ENCODE results near the gene TTC28.
"Not testable (repeated sequence)": the region's sequence is repeated elsewhere in the genome, so short reads cannot be mapped to it uniquely, and the experiment has no call there.

The TTC28 gene

DNA sequence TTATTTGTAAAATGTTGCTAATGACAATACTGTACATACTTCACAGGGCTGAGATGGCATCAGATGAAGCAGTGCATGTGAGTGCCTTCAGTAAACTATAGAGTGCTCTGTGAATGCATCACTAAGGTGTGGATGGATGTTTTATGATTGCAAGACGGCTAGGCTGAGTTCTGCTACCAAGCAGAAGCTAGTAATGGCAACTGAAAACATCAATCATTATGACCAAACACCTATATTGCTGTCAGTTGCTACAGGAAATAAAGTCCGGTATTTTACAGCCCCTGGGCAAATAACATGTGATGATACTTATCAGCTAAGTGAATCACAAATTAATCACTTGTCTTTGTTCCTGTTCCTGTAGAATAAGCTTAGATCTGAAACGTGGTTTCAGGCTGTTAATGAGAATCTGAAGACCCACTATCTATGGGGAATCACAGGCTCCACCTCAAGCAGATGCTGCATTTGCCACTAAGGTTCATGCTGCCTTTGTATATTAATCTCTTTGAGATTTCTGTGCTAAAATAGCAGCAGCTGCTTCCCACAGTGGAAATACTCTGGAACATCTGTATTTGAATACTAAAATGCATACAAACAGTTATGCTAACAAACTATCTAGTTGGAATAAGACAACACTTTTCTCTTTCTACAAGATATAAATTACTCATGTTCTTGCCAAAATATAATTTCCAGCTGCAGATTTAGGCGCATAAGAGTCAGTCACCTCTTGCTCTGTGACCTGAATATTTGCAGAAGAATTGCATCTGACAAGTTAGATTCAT lies 506.6 kb downstream of the TTC28 start:
- no peak for DNase-seq

GRCh38 chr22:28171712-28172111 lies 507.9 kb downstream of the TTC28 start:
- DNase-seq = no peak

GRCh38 chr22:28171115-28171514 lies 508.5 kb downstream of the TTC28 start:
- DNase-seq = no peak

GRCh38 chr22:28169314-28169713 lies 510.3 kb downstream of the TTC28 start:
- DNase-seq = not testable (repeated sequence)

- DNase-seq = no peak
These were observed 523.8 kb downstream of the TTC28 start for GRCh38 chr22:28155808-28156207.

DNA sequence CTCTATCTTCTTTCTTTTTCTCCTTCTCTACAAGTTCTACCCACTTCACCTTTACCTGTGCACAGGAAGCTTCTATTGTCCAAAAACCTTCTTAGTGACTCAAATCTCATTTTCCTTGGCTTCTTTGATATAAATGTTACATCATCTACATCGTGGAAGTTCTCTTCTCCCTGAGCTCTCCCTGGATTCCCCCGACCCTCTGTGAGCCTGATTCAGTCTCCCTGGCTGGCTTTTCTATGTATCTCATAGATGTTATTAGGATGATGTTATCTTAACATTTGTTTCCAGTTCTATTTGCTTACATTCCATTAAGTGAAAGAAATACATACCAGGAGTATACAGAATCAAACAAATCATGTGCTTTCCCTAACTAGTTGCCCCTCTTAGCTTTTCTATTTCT lies 524.8 kb downstream of the TTC28 start:
- DNase-seq = no peak

DNA sequence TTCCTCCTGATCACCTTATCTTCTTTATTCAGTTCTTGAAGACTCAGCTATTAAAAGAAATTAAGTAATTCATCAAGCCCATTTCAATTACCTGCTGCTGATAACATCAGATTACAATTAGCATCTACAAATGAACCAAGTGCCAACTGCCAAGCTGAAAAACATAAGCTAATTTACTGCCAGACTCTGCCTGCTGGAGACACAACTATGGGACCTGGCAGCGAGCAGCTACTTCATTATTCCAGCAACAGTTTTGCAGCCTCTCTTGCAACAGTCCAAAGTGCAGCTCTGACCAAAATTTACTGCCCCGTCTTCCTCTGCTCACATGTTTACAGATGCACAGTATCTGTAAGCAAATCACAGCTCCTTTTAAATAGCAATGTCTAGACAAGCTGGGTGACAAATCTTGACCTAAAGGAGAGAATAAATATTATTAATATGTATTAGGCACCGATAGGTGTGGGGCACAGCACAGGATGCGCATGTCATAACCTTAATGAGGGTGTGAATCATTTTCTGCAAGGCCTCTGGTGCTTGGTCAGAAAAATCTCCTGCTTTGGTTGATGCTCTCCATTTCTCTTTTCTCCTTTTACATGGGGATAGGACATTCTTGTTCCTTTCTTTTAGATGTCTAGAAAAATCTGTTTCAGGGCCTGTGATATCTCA lies 528.4 kb downstream of the TTC28 start:
- no peak for DNase-seq

GRCh38 chr22:28148816-28149465 lies 530.7 kb downstream of the TTC28 start:
- no peak for DNase-seq

DNA sequence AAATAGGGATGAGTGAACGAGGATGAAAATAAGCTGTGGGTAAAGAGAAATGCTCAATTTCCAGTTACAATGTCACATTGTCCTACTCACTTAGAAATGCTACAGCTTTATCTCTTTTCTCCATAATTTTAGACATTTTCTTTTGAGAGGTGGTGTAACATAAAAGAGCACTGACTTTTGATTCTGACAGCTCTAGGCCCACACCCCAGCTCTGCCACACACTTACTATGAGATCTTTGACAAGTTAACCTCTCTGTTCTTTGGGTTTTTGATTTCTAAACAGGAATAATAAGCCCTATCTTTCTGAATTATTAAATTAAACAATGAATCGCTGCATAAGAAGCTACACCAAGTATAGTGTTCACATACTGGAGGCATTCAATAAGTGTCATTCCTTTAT lies 532.2 kb downstream of the TTC28 start:
- DNase-seq = no peak

DNA sequence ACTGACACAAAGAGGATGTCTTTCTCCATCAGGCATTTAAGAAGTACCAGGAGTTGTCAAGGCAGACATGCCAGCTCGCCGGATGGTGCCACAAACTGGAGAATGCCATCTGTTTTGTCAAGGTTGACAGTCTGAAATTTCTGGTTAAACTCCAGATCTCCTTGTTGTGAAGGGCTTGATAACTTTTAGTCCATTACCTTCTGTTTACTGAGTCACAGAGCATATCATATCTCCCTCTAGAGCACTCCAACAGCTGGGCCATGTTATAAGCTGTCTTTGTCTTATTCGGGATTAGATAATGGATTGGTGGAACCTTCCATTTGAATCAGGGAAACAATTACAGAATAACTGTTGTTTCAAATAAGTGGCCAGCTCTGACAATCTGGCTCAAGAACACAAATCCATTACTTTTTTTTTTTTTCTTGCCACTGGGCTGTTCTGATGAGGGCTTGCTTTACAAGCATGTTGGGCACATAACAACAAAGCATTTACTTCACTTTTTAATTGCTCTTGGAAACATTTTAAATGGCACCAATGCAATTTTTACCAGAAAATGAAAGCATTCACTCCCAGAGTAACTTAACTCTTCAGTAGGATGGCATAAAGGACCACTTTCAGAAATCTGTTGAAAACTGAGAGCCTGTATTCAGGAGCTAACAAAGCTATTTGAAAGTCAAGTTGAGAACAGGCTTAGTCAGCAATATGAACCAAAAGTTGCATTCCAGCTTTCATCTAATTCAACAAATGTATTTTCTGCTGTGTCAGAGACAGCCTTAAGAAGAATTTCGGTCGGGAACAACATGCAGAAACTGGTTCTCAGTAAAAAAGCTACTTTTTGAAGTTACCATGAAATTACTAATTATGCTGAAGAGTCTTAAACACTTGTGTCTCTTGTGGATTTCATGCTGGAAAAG lies 533.0 kb downstream of the TTC28 start:
- peak; percentile 28 for DNase-seq

DNA sequence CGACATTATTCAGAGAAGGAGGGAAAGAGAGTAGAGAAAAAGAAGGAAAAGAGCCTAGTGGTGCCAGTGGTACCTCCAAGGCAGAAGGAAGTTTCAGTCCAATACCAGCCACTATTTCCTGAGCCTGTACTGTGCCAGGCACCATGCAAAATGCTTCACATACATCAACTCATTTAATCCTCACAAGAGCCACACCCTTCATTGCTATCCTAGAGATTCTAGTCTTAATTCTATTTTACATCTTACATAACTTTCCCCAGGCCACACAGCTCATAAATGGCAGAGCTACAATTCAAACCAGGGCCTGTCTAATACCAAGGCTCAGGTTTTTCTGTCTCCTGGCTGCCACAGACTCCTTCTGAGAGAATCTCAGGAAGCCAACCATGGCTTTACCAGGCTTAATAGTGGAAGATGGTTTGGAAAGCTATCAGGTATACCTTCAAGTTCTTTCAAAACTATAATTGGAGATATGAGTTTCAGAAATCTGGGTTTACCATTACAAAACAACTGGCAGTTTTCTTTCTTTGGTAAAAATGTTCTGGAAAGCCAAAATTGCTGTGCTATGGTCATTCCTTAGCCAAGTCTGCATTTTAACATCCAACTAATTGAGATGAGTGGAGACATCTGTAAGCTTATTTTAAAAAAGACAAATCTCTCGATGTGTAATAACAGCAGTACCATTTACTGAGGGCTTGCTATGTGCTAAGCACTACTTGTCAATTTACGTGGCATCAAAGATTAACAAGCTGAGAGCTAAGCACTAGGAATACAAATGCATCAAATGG lies 535.5 kb downstream of the TTC28 start:
- no peak for DNase-seq

DNA sequence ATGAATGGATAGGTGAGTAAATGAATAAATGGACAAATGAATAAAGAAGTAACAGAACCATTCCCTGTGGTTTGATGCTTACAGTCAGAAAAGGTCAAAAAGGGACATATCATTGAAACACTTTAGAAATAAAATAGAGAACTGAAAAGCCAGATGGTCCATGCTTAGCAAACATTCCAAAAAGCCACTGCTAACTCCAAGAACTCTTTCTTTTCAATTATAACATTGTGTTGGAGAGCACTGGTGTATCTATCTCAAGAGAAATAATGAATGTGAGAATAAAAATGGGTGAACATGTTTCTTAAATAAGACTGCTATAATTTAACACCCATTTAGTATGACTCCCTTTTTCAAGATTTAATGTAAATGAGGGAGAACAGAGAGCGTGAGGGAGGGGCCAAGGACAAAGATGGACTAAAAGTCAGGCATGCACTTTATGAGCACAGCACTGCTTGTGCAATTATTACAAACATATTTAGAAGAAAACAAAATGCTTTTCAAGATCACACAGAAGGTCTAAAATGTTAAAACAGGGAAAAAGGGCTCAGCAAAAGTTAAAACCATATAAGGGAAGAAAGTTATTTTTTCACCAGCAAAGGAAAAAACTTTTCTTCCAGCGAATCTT lies 536.3 kb downstream of the TTC28 start:
- no peak for DNase-seq

GRCh38 chr22:28142361-28142961 lies 537.2 kb downstream of the TTC28 start:
- no peak for DNase-seq

DNA sequence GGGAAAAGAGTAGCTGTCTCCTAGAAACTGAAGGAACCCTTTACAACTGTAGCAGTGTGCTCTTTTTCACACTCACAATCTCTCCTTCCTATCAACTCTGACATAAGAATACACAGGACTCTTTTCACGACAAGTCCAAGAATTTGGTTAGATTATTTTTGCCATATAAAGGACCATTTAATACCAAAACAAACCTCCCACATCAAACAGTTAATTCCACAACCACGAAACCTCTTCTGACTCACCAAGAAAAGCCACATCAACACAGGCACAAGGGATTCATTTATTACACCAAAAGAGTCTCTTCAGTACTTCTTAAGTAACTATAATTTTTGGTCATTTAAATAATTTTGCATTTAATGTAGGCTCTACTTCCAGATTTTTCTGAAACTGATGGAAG lies 538.0 kb downstream of the TTC28 start:
- DNase-seq = no peak

- no peak for DNase-seq
These were observed 539.7 kb downstream of the TTC28 start for GRCh38 chr22:28139961-28140360.

- DNase-seq = no peak
These were observed 540.1 kb downstream of the TTC28 start for GRCh38 chr22:28139516-28139915.

DNA sequence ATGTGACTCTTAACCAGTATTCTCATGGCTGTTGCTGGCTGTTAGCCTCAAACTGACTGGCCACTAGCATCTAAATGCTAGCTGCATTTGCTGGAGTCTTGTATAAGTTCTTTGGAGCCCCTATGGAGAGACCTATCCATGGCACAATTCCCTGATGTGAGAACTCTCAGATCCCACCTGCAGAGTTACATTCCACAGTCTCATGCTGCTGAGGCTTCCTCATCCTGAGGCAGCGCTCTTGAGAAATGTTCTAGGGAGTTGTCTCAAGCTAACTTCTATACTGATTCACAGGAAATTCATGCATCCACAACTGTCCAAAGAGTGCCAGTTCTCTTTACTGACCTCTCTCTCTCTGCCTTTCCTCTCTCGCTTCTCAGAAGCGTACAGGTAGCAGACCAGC lies 542.6 kb downstream of the TTC28 start:
- no peak for DNase-seq

DNA sequence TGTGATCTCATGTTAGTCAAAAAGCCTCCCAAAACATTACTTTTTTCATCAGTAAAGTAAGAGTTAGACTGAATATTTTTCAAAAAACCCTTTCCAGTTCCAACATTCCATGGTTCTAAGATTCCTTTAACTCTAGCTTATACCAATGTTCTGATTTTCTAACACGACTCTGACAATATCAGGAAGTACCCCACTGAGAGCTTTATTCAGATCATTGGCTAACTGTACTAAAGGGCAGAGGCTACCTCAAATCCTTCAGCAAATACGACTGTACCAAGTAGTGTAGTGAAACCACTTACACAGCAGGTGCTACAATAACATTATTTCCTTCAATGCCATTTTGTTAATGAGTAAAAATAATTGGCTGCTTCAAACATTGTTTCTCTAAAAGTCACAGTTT lies 547.2 kb downstream of the TTC28 start:
- DNase-seq = no peak

- no peak for DNase-seq
These were observed 550.2 kb downstream of the TTC28 start for GRCh38 chr22:28129319-28129962.

GRCh38 chr22:28128827-28129226 lies 550.8 kb downstream of the TTC28 start:
- no peak for DNase-seq

DNA sequence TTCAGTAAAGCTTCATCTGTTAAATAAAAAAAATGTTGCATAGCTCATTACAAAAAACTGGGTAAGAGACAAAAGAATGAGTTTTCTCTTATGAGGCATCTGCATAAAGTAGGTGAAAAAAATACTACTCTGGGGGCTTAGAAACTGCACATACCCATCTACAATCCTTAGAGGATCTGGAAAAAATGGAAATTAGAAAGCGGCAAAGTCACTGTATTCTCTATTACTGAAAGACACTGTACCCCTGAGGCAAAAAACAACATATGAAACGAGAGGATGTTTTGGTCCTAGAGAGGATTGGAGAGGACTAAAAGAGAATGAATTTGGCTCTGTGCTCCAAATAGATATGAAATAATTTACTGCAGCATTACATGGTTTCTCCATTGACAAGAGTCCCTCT lies 553.8 kb downstream of the TTC28 start:
- DNase-seq = no peak

Data from DMS79 (cell line).